ENCODE measurements around the gene PLEKHA1.
A peak's percentile ranks its signal among the peaks of the same experiment; 100 is the strongest.

GRCh38 chr10:122461367-122461728, 86.8 kb downstream of the PLEKHA1 start, which contains the start of gene HTRA1:
- TF ChIP-seq CTCF (IDR thresholded peaks at IDR 0.05) (no peak), POLR2A (IDR thresholded peaks at IDR 0.05) (peak in 1 of 2 donors; percentile 61)

Data from adrenal gland (tissue), 5 donors.